Retina (tissue), 1 donor: ENCODE results near the gene PON3.
"Not testable (repeated sequence)": the region's sequence is repeated elsewhere in the genome, so short reads cannot be mapped to it uniquely, and the experiment has no call there.

Source experiments
- DNase-seq: peaks from one replicate; pipeline ENCODE4 v3.0.0-alpha.2; 2016

The PON3 gene

GRCh38 chr7:95411666-95412065, 15.5 kb upstream of the PON3 start:
- no peak for DNase-seq

- no peak for DNase-seq
Measured at GRCh38 chr7:95411036-95411435, 14.9 kb upstream of the PON3 start.

GRCh38 chr7:95407751-95408150, 11.6 kb upstream of the PON3 start:
- DNase-seq, result no peak

- DNase-seq, result no peak
Measured at GRCh38 chr7:95405800-95406199, 9.6 kb upstream of the PON3 start.

GRCh38 chr7:95405208-95405607, 9.0 kb upstream of the PON3 start:
- no peak for DNase-seq

GRCh38 chr7:95404316-95404865, 8.2 kb upstream of the PON3 start:
- DNase-seq, result no peak

GRCh38 chr7:95398155-95398940, 2.2 kb upstream of the PON3 start:
- no peak for DNase-seq

GRCh38 chr7:95397381-95397780, 1.2 kb upstream of the PON3 start:
- no peak for DNase-seq

GRCh38 chr7:95395755-95396135, 430 bp downstream of the PON3 start:
- no peak for DNase-seq

GRCh38 chr7:95394370-95394769, 1.8 kb downstream of the PON3 start:
- DNase-seq, result no peak

GRCh38 chr7:95391761-95392160, 4.4 kb downstream of the PON3 start:
- DNase-seq, result no peak

GRCh38 chr7:95389516-95389915, 6.7 kb downstream of the PON3 start:
- no peak for DNase-seq

- not testable (repeated sequence) for DNase-seq
Measured at GRCh38 chr7:95379457-95379856, 16.7 kb downstream of the PON3 start.

GRCh38 chr7:95376632-95377400, 19.4 kb downstream of the PON3 start:
- DNase-seq, result no peak

- DNase-seq, result no peak
Measured at GRCh38 chr7:95375591-95376257, 20.5 kb downstream of the PON3 start.

- DNase-seq, result no peak
Measured at GRCh38 chr7:95373323-95373722, 22.9 kb downstream of the PON3 start.

- DNase-seq, result no peak
Measured at GRCh38 chr7:95368235-95368634, 27.9 kb downstream of the PON3 start.

- DNase-seq, result no peak
Measured at GRCh38 chr7:95367606-95368005, 28.6 kb downstream of the PON3 start.

GRCh38 chr7:95365151-95365550, 31.0 kb downstream of the PON3 start:
- no peak for DNase-seq

- DNase-seq, result no peak
Measured at GRCh38 chr7:95357623-95358022, 38.6 kb downstream of the PON3 start.

- no peak for DNase-seq
Measured at GRCh38 chr7:95342642-95343307, 53.4 kb downstream of the PON3 start.

- DNase-seq, result no peak
Measured at GRCh38 chr7:95342029-95342428, 54.1 kb downstream of the PON3 start.

- DNase-seq, result no peak
Measured at GRCh38 chr7:95340491-95340890, 55.7 kb downstream of the PON3 start.
